K562 (cell line): ENCODE measurements around the gene HAX1. TPM values are rescaled to one million over a fixed set of nuclear protein-coding genes. Genes with fewer than 3 reads are reported as not detected.
A peak's percentile ranks its signal among the peaks of the same experiment; 100 is the strongest.

Source experiments
- ARHGAP35 ChIP-seq: fragments of 450-650 bp; IDR thresholded peaks from 2 replicates; pipeline ENCODE4 v1.6.1; 2018; ENCODE audit not compliant: partially characterized antibody
- ARID2 ChIP-seq: fragments of 450-650 bp; IDR thresholded peaks from 2 replicates; pipeline ENCODE4 v1.6.1; 2017; ENCODE audit warnings: antibody characterized with exemption, mild to moderate bottlenecking
- ASH1L ChIP-seq: fragments of 450-650 bp; IDR thresholded peaks from 2 replicates; pipeline ENCODE4 v1.6.1; 2018; ENCODE audit warnings: borderline replicate concordance, mild to moderate bottlenecking, low read depth; ENCODE audit not compliant: partially characterized antibody
- BRCA1 ChIP-seq, 2 experiments: fragments of 450-650 bp in 1 of 2; sonication (generic) in 1 of 2; formaldehyde crosslinking in 1 of 2; IDR thresholded peaks; 2 replicates each; pipeline versions ENCODE4 v1.5.0 to v1.6.1; 2017 to 2020; ENCODE audit warnings: mild to moderate bottlenecking in 1 of 2, missing genetic modification reagents in 1 of 2
- BRD9 ChIP-seq: fragments of 450-650 bp; IDR thresholded peaks from 2 replicates; pipeline ENCODE4 v1.6.1; 2018; ENCODE audit warnings: low read depth; ENCODE audit not compliant: partially characterized antibody
- EHMT2 ChIP-seq: fragments of 450-650 bp; IDR thresholded peaks from 2 replicates; pipeline ENCODE4 v1.6.1; 2018; ENCODE audit warnings: antibody characterized with exemption
- ETV5 ChIP-seq: sonication (generic); formaldehyde crosslinking; IDR thresholded peaks from 2 replicates; pipeline ENCODE4 v1.4.0; 2020; ENCODE audit warnings: low read depth, mild to moderate bottlenecking, missing genetic modification reagents
- GABPB2 ChIP-seq: fragments of 250-450 bp; sonication (Bioruptor Pico); conservative IDR thresholded peaks from 2 replicates; pipeline ENCODE4 v1.5.1; 2021; ENCODE audit warnings: mild to moderate bottlenecking
- JUND ChIP-seq, 2 experiments: IDR thresholded peaks; 2 replicates in 1 of 2; 3 replicates in 1 of 2; pipeline ENCODE4 v1.6.1; 2011; ENCODE audit warnings: borderline replicate concordance in 2 of 2, low read depth in 2 of 2, low read length in 2 of 2, improper control_type of control experiment in 1 of 2, missing biosample characterization in 1 of 2, missing genetic modification characterization in 1 of 2, missing genetic modification reagents in 1 of 2
- MAZ ChIP-seq, 2 experiments: fragments of 450-650 bp in 1 of 2; sonication (generic) in 1 of 2; formaldehyde crosslinking; IDR thresholded peaks in 1 of 2; conservative IDR thresholded peaks in 1 of 2; 2 replicates each; pipeline versions ENCODE4 v1.4.0 to v1.5.0; 2020; ENCODE audit warnings: mild to moderate bottlenecking in 1 of 2, missing genetic modification reagents in 1 of 2
- NFIC ChIP-seq: fragments of 450-650 bp; IDR thresholded peaks from 2 replicates; pipeline ENCODE4 v1.6.1; 2017; ENCODE audit warnings: mild to moderate bottlenecking, inconsistent platforms
- OTX1 ChIP-seq: fragments of 450-650 bp; formaldehyde crosslinking; IDR thresholded peaks from 2 replicates; pipeline ENCODE4 v1.4.0; 2022; ENCODE audit warnings: mild to moderate bottlenecking
- RBM15 ChIP-seq: fragments of 200-400 bp; formaldehyde crosslinking; IDR thresholded peaks from 2 replicates; pipeline ENCODE4 v1.6.1; 2018; ENCODE audit warnings: mild to moderate bottlenecking, low read length, moderate library complexity; ENCODE audit not compliant: insufficient read depth
- SAP30 ChIP-seq: fragments of 200-600 bp; sonication (generic); IDR thresholded peaks from 2 replicates; pipeline ENCODE4 v1.6.1; 2012; ENCODE audit warnings: borderline replicate concordance, low read depth, mild to moderate bottlenecking, moderate library complexity, low read length, control low read depth, inconsistent platforms; ENCODE audit not compliant: insufficient read depth, poor library complexity, severe bottlenecking
- SLC30A9 ChIP-seq: fragments of 250-450 bp; sonication (Bioruptor Pico); IDR thresholded peaks from 2 replicates; pipeline ENCODE4 v1.8.0; 2022; ENCODE audit warnings: mild to moderate bottlenecking, moderate library complexity
- SMAD2 ChIP-seq: fragments of 150-350 bp; IDR thresholded peaks from 2 replicates; pipeline ENCODE4 v1.6.1; 2014; ENCODE audit warnings: low read depth, mild to moderate bottlenecking, low read length
- ZBTB1 ChIP-seq: sonication (generic); formaldehyde crosslinking; IDR thresholded peaks from 2 replicates; pipeline ENCODE4 v1.8.1; 2023; ENCODE audit warnings: missing genetic modification reagents, low read depth, mild to moderate bottlenecking, borderline replicate concordance
- ZBTB17 ChIP-seq: fragments of 450-650 bp; formaldehyde crosslinking; IDR thresholded peaks from 2 replicates; pipeline ENCODE4 v1.4.0; 2020; ENCODE audit warnings: mild to moderate bottlenecking
- ZNF12 ChIP-seq: sonication (generic); formaldehyde crosslinking; IDR thresholded peaks from 2 replicates; pipeline ENCODE4 v1.4.0; 2020; ENCODE audit warnings: mild to moderate bottlenecking, missing genetic modification reagents
- ZNF143 ChIP-seq: sonication (generic); formaldehyde crosslinking; IDR thresholded peaks from 2 replicates; pipeline ENCODE4 v1.9.0; 2022; ENCODE audit warnings: mild to moderate bottlenecking, missing genetic modification reagents
- ZNF780A ChIP-seq: fragments of 250-450 bp; sonication (Bioruptor Pico); IDR thresholded peaks from 2 replicates; pipeline ENCODE4 v1.5.0; 2021; ENCODE audit warnings: mild to moderate bottlenecking
- ZNF79 ChIP-seq: fragments of 250-450 bp; sonication (Bioruptor Pico); IDR thresholded peaks from 2 replicates; pipeline ENCODE4 v1.4.0; 2020; ENCODE audit warnings: low read depth, mild to moderate bottlenecking, moderate library complexity
- polyA plus RNA-seq, 8 experiments: library from polyadenylated mRNA; depleted of rRNA in 4 of 8; stranded (reverse) in 5 of 8; unstranded in 3 of 8; fragments of >200 nt; fragmentation: Nextera tagmentation in 2 of 8; fragmentation: Illumina TruSeq in 1 of 8; extraction: Ambion mirVana in 2 of 8; extraction: Trizol in 1 of 8; gene quantifications; 2 replicates each; pipeline versions ENCODE4 v1.2.1 to v1.2.3, GENCODE V29; 2011 to 2014; ENCODE audit warnings: inconsistent platforms in 1 of 8, missing spikeins in 1 of 8
- total RNA-seq, 7 experiments: library from RNA; depleted of rRNA in 6 of 7; stranded (reverse); fragments of >200 nt in 6 of 7; fragmentation: Illumina TruSeq in 2 of 7; extraction: Trizol in 2 of 7; gene quantifications; 2 replicates each; pipeline versions ENCODE4 v1.2.1 to v1.2.3, GENCODE V29; 2011 to 2021; ENCODE audit warnings: low replicate concordance in 1 of 7
- TF ChIP-seq, protein P1 (sequence below): sonication (generic); formaldehyde crosslinking; IDR thresholded peaks from 2 replicates; pipeline ENCODE4 v1.8.0; 2022; ENCODE audit warnings: missing genetic modification reagents, mild to moderate bottlenecking, borderline replicate concordance
- TF ChIP-seq, protein P2 (sequence below), 2 experiments: fragments of 450-650 bp in 1 of 2; sonication (generic) in 1 of 2; formaldehyde crosslinking in 1 of 2; IDR thresholded peaks in 1 of 2; conservative IDR thresholded peaks in 1 of 2; 2 replicates each; pipeline versions ENCODE4 v1.6.1 to v1.8.1; 2016 to 2023; ENCODE audit warnings: mild to moderate bottlenecking in 2 of 2, moderate library complexity in 2 of 2, inconsistent platforms in 1 of 2, missing genetic modification reagents in 1 of 2

Gene HAX1
- total and polyA plus RNA-seq, 9 of the 15 experiments (the other 6 are each of a cell fraction or from before 2014, with no cell fraction given), result 143 to 492 (median 234) TPM

DNA sequence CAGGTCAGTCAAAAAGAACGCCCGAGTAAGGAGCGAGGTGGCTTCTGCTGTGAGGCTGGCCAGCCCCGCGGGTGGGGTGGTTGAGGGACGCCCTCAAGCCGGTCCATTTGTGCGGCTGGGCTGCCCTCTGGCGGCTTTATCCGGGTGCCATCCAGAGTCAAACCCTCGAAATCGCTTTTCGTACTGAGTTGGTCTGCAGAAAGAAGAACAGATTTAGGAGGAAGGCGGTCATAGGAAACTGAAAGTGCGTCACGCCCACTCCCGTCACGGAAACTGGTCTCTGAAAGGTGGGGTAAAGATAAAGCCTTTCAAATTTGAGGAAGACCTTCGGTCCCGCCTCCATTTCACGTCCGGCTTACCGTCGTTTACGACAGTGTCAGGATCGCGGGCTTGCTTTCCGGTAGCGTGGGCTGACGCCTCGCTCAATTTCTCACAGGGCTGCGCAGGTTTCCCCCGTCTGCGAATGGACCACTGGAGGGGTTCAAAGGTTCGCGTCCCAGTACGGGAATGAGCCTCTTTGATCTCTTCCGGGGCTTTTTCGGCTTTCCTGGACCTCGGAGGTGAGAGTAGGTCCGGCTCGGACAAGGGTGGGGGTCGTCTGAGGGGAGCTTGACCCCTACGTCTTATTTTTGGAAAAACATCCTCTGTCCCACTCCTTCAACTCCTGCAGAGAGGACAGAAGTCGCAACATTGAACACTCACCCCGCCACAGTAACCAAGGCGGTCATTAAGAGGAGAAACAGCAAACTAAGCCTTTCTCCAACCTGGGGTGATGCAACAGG lies at the start of gene HAX1 (continued):
- TF ChIP-seq JUND (IDR thresholded peaks at IDR 0.05; ENCODE audit: borderline replicate concordance, low read depth, low read length) (peak; percentile 54; the same call in 1 of the 2 replicates), JUND (tag; IDR thresholded peaks at IDR 0.05; ENCODE audit: borderline replicate concordance, low read depth, low read length) (peak; percentile 66; the same call in 1 of the 3 replicates), SLC30A9 (CRISPR knock-in tag) (no peak), OTX1 (peak; percentile 75; the same call in 1 of the 2 replicates), NFIC (peak; percentile 5; the same call in 1 of the 2 replicates), ZNF12 (CRISPR knock-in tag) (no peak), RBM15 (no peak), ARID2 (peak; percentile 61; the same call in 1 of the 2 replicates), MAZ (CRISPR knock-in tag; conservative IDR thresholded peaks at IDR 0.05 in 1 of 2, IDR thresholded peaks at IDR 0.05 in 1 of 2) (peak; percentile 71 to 88), BRD9 (peak; percentile 28), ZBTB17 (CRISPR knock-in tag) (peak; percentile 58; the same call in 1 of the 2 replicates), ZNF79 (CRISPR knock-in tag) (no peak), ETV5 (CRISPR knock-in tag) (no peak; the same call in 1 of the 2 replicates), GABPB2 (CRISPR knock-in tag) (no peak), ARHGAP35 (no peak), EHMT2 (no peak), ZNF780A (no peak), ZNF143 (CRISPR knock-in tag) (no peak), SAP30 (peak; percentile 15), SMAD2 (no peak), BRCA1 (IDR thresholded peaks at IDR 0.05) (no peak), BRCA1 (CRISPR knock-in tag; IDR thresholded peaks at IDR 0.05) (no peak), ZBTB1 (CRISPR knock-in tag) (no peak), ASH1L (no peak)
- TF ChIP-seq, protein P1, sequence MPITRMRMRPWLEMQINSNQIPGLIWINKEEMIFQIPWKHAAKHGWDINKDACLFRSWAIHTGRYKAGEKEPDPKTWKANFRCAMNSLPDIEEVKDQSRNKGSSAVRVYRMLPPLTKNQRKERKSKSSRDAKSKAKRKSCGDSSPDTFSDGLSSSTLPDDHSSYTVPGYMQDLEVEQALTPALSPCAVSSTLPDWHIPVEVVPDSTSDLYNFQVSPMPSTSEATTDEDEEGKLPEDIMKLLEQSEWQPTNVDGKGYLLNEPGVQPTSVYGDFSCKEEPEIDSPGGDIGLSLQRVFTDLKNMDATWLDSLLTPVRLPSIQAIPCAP, result no peak
- TF ChIP-seq, protein P2, sequence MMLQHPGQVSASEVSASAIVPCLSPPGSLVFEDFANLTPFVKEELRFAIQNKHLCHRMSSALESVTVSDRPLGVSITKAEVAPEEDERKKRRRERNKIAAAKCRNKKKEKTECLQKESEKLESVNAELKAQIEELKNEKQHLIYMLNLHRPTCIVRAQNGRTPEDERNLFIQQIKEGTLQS (IDR thresholded peaks at IDR 0.05), result peak; percentile 96
- TF ChIP-seq, protein P2 (CRISPR knock-in tag; conservative IDR thresholded peaks at IDR 0.05), result peak; percentile 9; the same call in 1 of the 2 replicates
